Stomach (tissue), 9 donors: ENCODE data around the gene SPHK2. TPM values are rescaled to one million over a fixed set of nuclear protein-coding genes. Genes with fewer than 3 reads are reported as not detected.

ENCODE experiments used
- DNase-seq, 2 donors: peaks; one replicate each; pipeline versions ENCODE4 v3.0.0 to v3.0.0-alpha.2; 2013 to 2019
- H3K27ac ChIP-seq, 5 donors: fragments of 200-600 bp in 4 of 5; sonication (generic) in 4 of 5; one replicate each; pipeline ENCODE4 v1.5.1; 2013 to 2019; ENCODE audit warnings: mild to moderate bottlenecking in 1 of 5, moderate library complexity in 1 of 5
- H3K27me3 ChIP-seq, 3 donors: fragments of 200-600 bp; sonication (generic); one replicate each; pipeline ENCODE4 v1.5.1; 2017 to 2019; ENCODE audit warnings: mixed run types in 1 of 3
- H3K36me3 ChIP-seq, 4 donors: fragments of 200-600 bp; sonication (generic); 1 replicate in 3 of 4; 2 replicates in 1 of 4; pipeline ENCODE4 v1.5.1; 2016 to 2019
- H3K4me1 ChIP-seq, 4 donors: fragments of 200-600 bp; sonication (generic); one replicate each; pipeline ENCODE4 v1.5.1; 2016 to 2019
- H3K4me3 ChIP-seq, 4 donors: fragments of 200-600 bp; sonication (generic) in 3 of 4; one replicate each; pipeline ENCODE4 v1.5.1; 2016 to 2019; ENCODE audit warnings: mild to moderate bottlenecking in 1 of 4
- H3K9me3 ChIP-seq, 4 donors: fragments of 200-600 bp; sonication (generic); one replicate each; pipeline ENCODE4 v1.5.1; 2016 to 2019
- EP300 ChIP-seq: sonication (generic); formaldehyde crosslinking; IDR thresholded peaks from one replicate; pipeline ENCODE4 v1.6.1; 2017; ENCODE audit warnings: antibody characterized with exemption
- POLR2A ChIP-seq, 4 donors: fragments of 450-650 bp; IDR thresholded peaks; one replicate each; pipeline ENCODE4 v1.6.1; 2016; ENCODE audit warnings: antibody characterized with exemption in 4 of 4, control low read depth in 2 of 4, mild to moderate bottlenecking in 1 of 4, moderate library complexity in 1 of 4
- POLR2AphosphoS5 ChIP-seq, 3 donors: sonication (generic); formaldehyde crosslinking; IDR thresholded peaks; one replicate each; pipeline ENCODE4 v1.6.1; 2016; ENCODE audit warnings: antibody characterized with exemption in 3 of 3
- WGBS, 5 donors: extraction: QIAGEN DNeasy Blood & Tissue Kit in 3 of 5; methylation state at CpG; one replicate each; pipeline versions ENCODE4 v1.1.5 to v1.1.7; 2013 to 2018; 5-methylcytosine and 5-hydroxymethylcytosine counted together
- intact Hi-C: fragments of 100-400 bp; cut with DNase I; formaldehyde crosslinking; loops from one replicate; pipeline ENCODE4 v1.15.1; 2023; ENCODE audit warnings: low total_unique reads
- polyA plus RNA-seq, 3 donors: library from polyadenylated mRNA; stranded (reverse); fragments of 200-250 nt; gene quantifications; one replicate each; pipeline ENCODE4 v1.2.3, GENCODE V29; 2013
- total RNA-seq, 5 donors: library from RNA; depleted of rRNA; stranded (reverse); fragments of >200 nt; gene quantifications; one replicate each; pipeline versions ENCODE4 v1.1.0 to v1.2.3, GENCODE V29; 2014 to 2016
- TF ChIP-seq, protein P1 (sequence below), 7 experiments: fragments of 450-650 bp in 4 of 7; fragments of 200-600 bp in 3 of 7; sonication (generic) in 3 of 7; IDR thresholded peaks; one replicate each; pipeline ENCODE4 v1.5.1; 2016 to 2019; ENCODE audit warnings: antibody characterized with exemption in 7 of 7, control low read depth in 2 of 7, mild to moderate bottlenecking in 1 of 7
- donor health status: healthy with polysubstance abuse.
- donor health status: Bipolar disorder and iron deficiency.
- donor health status: healthy.

The SPHK2 gene
- total and polyA plus RNA-seq, 8 donors = 9.4 to 156 (median 19.6) TPM

DNA sequence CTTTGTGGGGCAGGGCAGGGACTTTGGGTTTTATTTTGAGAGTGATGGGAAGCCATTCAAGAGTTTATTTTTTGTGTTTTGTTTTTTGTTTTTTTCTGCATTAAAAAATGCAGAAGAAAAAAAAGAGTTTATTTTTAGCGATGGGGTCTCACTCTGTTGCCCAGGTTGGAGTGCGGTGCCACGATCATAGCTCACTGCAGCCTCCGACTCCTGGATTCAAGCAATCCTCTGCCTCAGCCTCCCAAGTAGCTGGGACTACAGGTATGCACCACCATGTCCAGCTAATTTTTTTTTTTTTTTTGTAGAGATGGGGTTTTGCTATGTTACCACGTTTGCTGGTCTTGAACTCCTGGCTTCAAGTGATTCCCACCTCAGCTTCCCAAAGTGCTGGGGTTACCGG is 39.2 kb downstream of the SPHK2 start:
- no peak for DNase-seq
- H3K4me1 ChIP-seq = peaks cover 0 to 18% (median 8%) of the 10 kb centered on the region in 4 donors
- no peak overlapping the region for H3K27ac ChIP-seq
- TF ChIP-seq, protein P1, sequence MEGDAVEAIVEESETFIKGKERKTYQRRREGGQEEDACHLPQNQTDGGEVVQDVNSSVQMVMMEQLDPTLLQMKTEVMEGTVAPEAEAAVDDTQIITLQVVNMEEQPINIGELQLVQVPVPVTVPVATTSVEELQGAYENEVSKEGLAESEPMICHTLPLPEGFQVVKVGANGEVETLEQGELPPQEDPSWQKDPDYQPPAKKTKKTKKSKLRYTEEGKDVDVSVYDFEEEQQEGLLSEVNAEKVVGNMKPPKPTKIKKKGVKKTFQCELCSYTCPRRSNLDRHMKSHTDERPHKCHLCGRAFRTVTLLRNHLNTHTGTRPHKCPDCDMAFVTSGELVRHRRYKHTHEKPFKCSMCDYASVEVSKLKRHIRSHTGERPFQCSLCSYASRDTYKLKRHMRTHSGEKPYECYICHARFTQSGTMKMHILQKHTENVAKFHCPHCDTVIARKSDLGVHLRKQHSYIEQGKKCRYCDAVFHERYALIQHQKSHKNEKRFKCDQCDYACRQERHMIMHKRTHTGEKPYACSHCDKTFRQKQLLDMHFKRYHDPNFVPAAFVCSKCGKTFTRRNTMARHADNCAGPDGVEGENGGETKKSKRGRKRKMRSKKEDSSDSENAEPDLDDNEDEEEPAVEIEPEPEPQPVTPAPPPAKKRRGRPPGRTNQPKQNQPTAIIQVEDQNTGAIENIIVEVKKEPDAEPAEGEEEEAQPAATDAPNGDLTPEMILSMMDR (IDR thresholded peaks at IDR 0.05) = no peak
- TF ChIP-seq POLR2A (IDR thresholded peaks at IDR 0.05) = no peak
- no peak for TF ChIP-seq POLR2AphosphoS5 (IDR thresholded peaks at IDR 0.05)
- TF ChIP-seq EP300 = no peak
- no peaks in the 10 kb centered on the region for H3K36me3 ChIP-seq
- no peaks in the 10 kb centered on the region for H3K9me3 ChIP-seq
- 93 to 98% (median 96%) methylated on average over 6 of the region's 6 CpGs for WGBS, 5 donors
- no peak overlapping the region for H3K4me3 ChIP-seq
- intact Hi-C loops = no loop called here
- H3K27me3 ChIP-seq = no peaks in the 10 kb centered on the region

DNA sequence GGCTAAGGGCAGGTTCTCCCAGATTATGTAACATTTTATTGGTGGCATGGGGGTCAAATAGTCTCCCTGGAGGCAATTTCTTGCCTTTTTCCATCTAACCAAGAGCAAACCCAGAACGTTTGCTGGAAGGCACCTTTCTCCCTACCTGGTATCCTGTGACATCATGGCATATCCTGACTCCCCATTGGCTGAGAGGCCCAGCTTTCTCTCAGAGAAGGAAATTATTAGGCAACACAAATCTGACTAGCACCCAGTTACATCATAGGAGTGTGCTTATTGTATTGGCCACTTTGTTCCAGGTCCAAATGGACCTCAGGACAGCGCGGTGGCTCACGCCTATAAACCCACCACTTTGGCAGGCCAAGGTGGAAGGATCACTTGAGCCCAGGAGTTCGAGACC is 40.5 kb downstream of the SPHK2 start:
- DNase-seq = peak in 1 of 2 donors; percentile 46
- Histone ChIP-seq H3K27ac (no peak overlapping the region), H3K4me3 (no peak overlapping the region), H3K4me1 (peaks cover 0 to 18% (median 6%) of the 10 kb centered on the region in 4 donors), H3K36me3 (no peaks in the 10 kb centered on the region), H3K9me3 (no peaks in the 10 kb centered on the region), H3K27me3 (no peaks in the 10 kb centered on the region)
- TF ChIP-seq POLR2AphosphoS5 (IDR thresholded peaks at IDR 0.05) (no peak), EP300 (no peak), POLR2A (IDR thresholded peaks at IDR 0.05) (no peak)
- TF ChIP-seq, protein P1 (IDR thresholded peaks at IDR 0.05) = no peak
- intact Hi-C loops = no loop called here
- WGBS, 5 donors = 78 to 82% (median 82%) methylated on average over 5 of the region's 5 CpGs

DNA sequence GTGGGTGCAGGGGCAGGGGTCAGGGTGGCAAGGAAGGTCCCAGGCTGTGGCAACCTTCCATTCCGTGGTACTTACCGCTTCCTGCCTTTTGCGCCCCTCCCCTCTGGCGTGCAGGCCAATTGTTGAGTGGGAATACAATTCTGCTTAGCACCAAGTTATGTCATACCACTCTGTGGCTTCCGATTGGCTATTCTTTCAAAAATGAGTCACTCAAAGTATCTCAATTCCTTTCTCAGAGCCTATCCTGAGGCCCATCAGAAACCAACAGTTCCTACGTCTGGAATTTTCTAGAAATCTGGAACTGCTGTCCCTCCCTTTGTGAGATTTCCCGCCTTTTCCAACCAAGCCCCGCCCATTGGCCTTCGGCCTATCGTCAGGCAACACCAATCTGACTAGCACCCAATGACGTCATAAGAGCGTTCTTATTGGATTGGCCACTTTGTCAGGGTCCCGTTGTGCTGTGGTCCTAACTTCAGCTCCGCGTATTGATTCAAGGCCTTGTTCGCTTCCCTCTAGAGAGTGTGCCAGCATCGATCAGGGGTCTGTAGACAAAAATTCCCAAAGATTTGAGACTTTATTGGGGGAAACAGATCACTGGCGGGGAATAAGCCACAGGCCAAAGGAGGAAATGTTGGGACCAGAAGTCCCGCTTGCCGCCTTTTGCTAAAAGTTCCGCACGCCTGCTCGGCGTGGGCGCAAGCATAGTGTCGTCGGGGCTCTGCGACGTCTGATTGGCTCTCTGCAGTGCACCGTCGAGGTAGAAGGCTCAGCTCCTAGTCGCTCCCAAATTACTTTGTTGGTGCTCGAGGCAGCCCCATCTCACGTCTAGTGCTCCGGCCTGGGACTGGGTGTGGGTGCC is 41.8 kb downstream of the SPHK2 start:
- Histone ChIP-seq H3K4me1 (peaks cover 0 to 18% (median 6%) of the 10 kb centered on the region in 4 donors), H3K27ac (peak overlapping the region in 4 of 5 donors; percentile 24 to 75 (median 56)), H3K27me3 (no peaks in the 10 kb centered on the region), H3K9me3 (no peaks in the 10 kb centered on the region), H3K36me3 (no peaks in the 10 kb centered on the region), H3K4me3 (no peak overlapping the region)
- WGBS, 5 donors = 52 to 65% (median 57%) methylated on average over 29 to 35 of the region's 35 CpGs
- no peak for TF ChIP-seq POLR2A (IDR thresholded peaks at IDR 0.05)
- TF ChIP-seq EP300 = no peak
- TF ChIP-seq POLR2AphosphoS5 (IDR thresholded peaks at IDR 0.05) = peak in 1 of 3 donors; percentile 7
- TF ChIP-seq, protein P1 (IDR thresholded peaks at IDR 0.05) = no peak
- intact Hi-C loops = no loop called here
- peak; percentile 92 to 93 for DNase-seq

DNA sequence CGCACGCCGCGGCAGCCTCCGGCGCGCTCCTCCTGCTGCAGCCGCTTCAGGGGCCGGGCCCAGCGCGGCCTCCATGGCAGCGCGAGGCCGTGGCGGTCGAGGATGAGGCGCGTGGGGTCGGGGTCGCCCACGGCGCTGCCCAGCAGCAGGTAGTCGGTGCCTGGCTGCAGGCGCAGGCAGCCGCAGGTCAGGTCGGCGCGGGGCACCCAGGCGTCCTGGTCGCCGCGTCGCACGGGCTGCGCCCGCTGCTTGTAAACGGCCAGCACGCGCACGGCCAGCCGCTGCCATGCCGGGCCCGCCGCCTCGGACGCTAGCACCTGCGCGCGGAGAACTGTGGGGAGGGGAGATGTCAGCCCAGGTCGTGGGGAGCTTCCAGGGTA is 42.4 kb downstream of the SPHK2 start:
- intact Hi-C loops = no loop called here
- peaks cover 0 to 18% (median 6%) of the 10 kb centered on the region in 4 donors for H3K4me1 ChIP-seq

More for the DNA sequence above, 42.4 kb downstream of the SPHK2 start:
- H3K9me3 ChIP-seq = no peaks in the 10 kb centered on the region
- TF ChIP-seq POLR2A (IDR thresholded peaks at IDR 0.05) = no peak
- TF ChIP-seq EP300 = no peak
- TF ChIP-seq POLR2AphosphoS5 (IDR thresholded peaks at IDR 0.05) = no peak
- TF ChIP-seq, protein P1 (IDR thresholded peaks at IDR 0.05) = no peak
- DNase-seq = no peak
- no peaks in the 10 kb centered on the region for H3K27me3 ChIP-seq
- no peaks in the 10 kb centered on the region for H3K36me3 ChIP-seq
- H3K27ac ChIP-seq = no peak overlapping the region
- 88 to 93% (median 92%) methylated on average over 39 to 50 of the region's 50 CpGs for WGBS, 5 donors
- H3K4me3 ChIP-seq = no peak overlapping the region
